GM19438 (cell line): ENCODE results near the gene ZNF511.
A peak's percentile ranks its signal among the peaks of the same experiment; 100 is the strongest.

Experiments
- ATAC-seq: cut with Tn5 transposase; IDR thresholded peaks from one replicate; pipeline ENCODE4 v1.9.1; 2021; ENCODE audit warnings: low read depth; ENCODE audit not compliant: unreplicated experiment

The ZNF511 gene

DNA sequence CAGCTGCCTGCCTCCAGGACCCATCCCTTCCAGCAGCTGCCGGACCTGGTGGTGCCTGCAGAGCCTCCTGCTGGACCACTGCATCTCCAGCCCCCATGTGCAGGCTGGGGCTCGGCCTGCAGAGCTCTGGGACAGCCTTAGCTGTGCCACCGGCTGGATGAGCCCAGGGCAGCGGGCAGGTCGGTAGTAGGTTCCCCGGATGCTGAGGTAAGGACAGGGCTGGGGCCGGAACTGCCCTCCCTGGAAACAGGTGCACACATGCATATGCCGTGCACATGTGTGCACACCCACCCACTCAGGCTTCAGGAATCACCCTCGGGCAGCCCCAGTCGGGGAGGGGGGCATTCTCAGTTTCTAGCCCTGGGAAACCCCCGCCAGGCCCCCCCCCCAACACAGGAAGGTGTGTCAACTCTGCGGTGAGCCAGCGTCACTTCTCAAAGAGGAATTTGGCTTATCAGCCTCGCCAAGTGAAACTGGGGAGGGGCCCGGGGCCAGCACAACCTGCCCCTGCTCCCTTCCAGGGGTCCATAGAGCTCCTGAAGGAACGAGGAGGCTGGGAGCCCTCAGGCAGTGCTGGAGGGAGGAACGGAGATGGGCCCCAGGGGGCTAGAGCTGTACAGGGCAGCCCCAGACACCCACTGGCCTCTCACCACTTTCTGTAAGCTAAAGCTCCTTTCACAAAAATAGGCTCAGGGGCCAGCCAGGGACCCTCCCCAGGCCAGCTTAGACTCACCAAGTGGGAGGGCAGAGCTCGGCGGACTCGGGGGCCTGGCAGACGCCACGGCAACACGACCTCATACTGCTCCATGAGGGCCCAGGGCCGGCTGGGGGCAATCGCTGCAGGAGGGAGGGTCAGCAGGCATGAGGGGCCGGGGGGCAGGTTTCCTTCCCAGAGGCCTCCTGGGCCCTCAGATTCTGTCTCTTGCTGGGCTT, 33.7 kb upstream of the ZNF511 start:
- ATAC-seq, result peak; percentile 44

- peak; percentile 36 for ATAC-seq
Measured at GRCh38 chr10:133275684-133276092, 33.0 kb upstream of the ZNF511 start.

GRCh38 chr10:133276100-133276434, 32.6 kb upstream of the ZNF511 start:
- ATAC-seq, result no peak

- peak; percentile 43 for ATAC-seq
Measured at GRCh38 chr10:133276435-133277201, 32.1 kb upstream of the ZNF511 start, which contains the start of gene ADAM8. TSS of gene ADAM8 (minus strand) at chr10:133276868. CDS start at chr10:133276817, 51 bp downstream.

GRCh38 chr10:133277277-133277992, 31.3 kb upstream of the ZNF511 start:
- no peak for ATAC-seq

GRCh38 chr10:133277993-133278576, 30.6 kb upstream of the ZNF511 start:
- ATAC-seq, result no peak

DNA sequence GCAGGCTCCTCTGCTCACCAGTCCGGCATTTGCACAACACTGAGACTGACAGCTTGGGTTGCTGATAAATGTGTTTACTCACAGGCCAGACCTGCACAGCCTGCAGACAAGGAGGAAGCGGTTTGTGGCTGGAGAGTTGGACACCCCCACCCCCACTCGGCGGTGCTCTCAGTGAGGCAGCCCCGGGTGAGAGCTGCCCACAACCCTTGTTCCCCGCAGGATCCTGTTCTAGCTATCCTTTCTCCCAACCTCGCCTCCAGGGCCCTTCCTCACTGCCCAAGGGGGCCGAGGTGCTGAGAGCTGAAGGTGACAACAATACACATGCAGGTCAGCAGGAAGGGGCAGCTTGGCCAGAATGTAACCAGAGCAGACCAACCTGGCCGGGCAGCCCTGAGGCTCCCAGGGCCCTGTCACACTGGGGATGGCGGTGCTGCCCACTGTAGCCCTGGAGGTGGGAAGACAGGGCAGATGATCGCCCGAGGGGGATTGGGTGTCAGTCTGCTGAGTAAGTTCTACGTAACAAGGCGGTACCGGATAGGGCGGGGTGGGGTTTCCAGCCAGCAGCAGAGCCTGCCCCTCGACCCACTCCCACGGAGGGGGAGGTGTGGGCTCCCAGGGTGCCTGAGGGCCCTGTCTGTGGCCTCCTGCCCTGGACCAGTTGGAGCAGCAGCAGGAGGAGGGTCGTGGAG, 30.0 kb upstream of the ZNF511 start:
- ATAC-seq, result peak; percentile 48

DNA sequence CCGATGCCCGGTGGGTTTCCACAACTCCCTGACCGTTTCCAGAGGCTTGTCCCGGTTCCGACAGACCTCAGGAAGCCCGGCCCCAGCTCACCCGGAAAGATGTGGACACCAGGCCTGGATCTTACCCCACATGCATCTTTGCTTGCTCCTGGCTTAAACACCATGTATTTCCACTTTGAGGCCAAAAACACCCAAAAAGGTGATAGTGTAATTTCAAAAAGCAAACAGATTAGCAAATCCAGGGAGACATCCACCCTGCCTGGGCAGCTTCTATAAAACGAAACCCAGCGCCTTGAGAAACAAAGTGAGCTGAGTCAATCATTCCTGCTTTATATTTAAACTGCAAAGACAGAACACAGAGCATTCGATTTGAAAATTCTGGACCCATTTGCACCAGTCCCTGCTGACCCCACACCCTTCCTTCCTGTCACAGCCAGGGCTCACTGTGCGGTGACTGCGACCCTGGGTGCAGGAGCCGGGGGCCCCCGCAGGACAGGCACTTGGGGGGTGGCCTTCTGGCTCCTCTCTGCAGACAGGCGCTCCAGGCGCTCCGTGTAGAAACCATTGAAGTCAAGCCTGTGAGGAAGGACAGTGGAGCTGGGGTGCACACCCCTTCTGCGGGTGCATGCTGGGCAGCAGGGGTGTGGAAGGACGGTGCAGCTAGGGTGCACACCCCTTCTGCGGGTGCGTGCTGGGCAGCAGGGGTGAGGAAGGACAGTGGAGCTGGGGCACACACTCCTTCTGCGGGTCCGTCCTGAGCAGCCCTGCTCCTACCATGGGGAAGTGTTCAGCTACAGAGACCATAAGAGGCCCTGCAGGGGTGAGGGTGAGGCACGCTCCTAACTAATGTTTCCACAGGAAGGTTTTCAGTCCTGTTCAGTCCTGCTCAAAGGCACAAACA, 29.1 kb upstream of the ZNF511 start:
- ATAC-seq, result no peak

GRCh38 chr10:133280391-133281059, 28.2 kb upstream of the ZNF511 start:
- ATAC-seq, result no peak

DNA sequence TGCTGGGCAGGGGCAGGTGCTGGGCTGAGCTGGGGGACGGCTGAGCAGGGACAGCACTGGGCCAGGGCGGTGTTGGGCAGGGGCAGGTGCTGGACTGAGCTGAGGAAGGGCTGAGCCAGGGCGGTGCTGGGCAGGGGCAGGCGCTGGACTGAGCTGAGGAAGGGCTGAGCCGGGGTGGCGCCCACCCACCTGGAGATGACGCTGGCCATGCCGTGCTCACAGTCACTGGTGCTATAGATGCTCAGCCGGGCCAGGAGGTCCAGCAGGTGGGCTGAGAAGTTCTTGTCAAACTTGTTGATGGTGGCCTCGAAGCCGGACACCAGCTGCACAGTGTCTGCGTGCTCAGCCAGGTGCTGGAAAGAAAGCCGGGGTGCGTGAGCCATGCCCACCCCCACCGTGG, 27.6 kb upstream of the ZNF511 start:
- ATAC-seq, result no peak

- ATAC-seq, result no peak
Measured at GRCh38 chr10:133281628-133282372, 26.9 kb upstream of the ZNF511 start.

- no peak for ATAC-seq
Measured at GRCh38 chr10:133282846-133283390, 25.8 kb upstream of the ZNF511 start.

GRCh38 chr10:133283931-133284330, 24.8 kb upstream of the ZNF511 start:
- ATAC-seq, result no peak

- no peak for ATAC-seq
Measured at GRCh38 chr10:133285217-133285616, 23.5 kb upstream of the ZNF511 start.

- no peak for ATAC-seq
Measured at GRCh38 chr10:133286366-133286765, 22.3 kb upstream of the ZNF511 start.

DNA sequence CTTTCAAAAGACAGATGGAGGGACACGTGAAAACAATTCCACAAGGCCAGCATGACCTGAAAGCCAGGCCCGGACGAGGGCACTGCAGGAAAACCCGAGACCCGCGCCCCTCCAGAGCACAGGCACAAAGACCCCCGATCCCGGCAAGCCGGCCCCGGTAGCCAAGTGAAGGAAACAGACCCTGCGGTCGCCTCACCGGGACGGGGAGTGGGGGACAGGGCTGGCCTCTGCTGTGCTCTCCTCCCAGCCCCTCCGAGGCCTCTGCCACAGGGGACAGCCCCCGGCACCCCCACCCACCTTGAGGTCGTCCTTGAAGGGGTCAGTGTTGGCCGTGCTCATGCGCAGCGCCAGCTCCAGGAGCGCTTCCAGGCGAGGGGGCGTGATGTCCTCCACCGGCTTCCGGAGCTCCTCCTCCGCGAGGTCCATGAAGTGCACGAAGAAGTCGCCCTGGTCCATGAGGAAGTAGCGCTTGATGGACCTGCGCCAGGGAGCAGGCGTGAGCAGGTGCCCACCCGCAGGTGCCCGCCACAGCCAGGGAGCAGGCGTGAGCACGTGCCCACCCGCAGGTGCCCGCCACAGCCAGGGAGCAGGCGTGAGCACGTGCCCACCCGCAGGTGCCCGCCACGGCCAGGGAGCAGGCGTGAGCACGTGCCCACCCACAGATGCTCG, 20.7 kb upstream of the ZNF511 start:
- no peak for ATAC-seq

DNA sequence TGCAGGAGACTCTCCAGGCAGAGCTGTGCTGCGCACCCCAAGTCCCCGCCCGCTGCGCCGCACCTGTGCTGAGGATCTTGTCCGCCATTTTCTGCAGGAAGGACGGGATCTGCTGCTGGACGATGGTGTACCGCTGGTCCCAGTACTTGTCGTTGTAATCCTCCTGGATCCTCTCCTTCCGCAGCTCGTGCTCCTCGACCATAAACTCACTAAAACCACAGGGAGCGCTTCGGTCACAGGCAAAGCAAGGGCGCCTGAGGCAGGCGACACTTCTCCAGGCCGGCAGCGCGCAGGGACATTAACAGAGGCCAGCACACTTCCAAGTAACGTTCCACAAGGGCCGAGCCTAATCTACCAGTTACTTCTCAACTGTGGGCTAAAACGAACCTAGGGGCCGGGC, 19.0 kb upstream of the ZNF511 start:
- no peak for ATAC-seq
